GM12878 (cell line): Measurements from ENCODE around the gene RSPO4.

Experiments used
- EP300 ChIP-seq, 2 experiments: fragments of 150-350 bp in 1 of 2; IDR thresholded peaks; 2 replicates each; pipeline ENCODE4 v1.6.1; 2011 to 2012; ENCODE audit warnings: low read depth in 2 of 2, low read length in 2 of 2, borderline replicate concordance in 1 of 2, improper control_type of control experiment in 1 of 2, inconsistent platforms in 1 of 2; ENCODE audit not compliant: control insufficient read depth in 1 of 2
- EZH2 ChIP-seq: IDR thresholded peaks from 2 replicates; pipeline ENCODE4 v1.6.1; 2012; ENCODE audit warnings: low read depth, mild to moderate bottlenecking, control low read depth, inconsistent platforms, low read length, borderline replicate concordance; ENCODE audit not compliant: control insufficient read depth
- IKZF1 ChIP-seq: fragments of 450-650 bp; conservative IDR thresholded peaks from 2 replicates; pipeline ENCODE4 v1.6.1; 2017; ENCODE audit warnings: antibody characterized with exemption, mild to moderate bottlenecking
- POLR2A ChIP-seq: IDR thresholded peaks from 2 replicates; pipeline ENCODE4 v1.6.1; 2011; ENCODE audit warnings: low read depth, mild to moderate bottlenecking, low read length
- ZNF217 ChIP-seq: fragments of 450-650 bp; IDR thresholded peaks from 2 replicates; pipeline ENCODE4 v1.6.1; 2017; ENCODE audit warnings: antibody characterized with exemption, mild to moderate bottlenecking
- TF ChIP-seq, protein P1 (sequence below), 3 experiments: IDR thresholded peaks in 2 of 3; conservative IDR thresholded peaks in 1 of 3; 2 replicates each; pipeline ENCODE4 v1.5.1; 2011; ENCODE audit warnings: low read depth in 3 of 3, low read length in 3 of 3, mild to moderate bottlenecking in 3 of 3, control low read depth in 2 of 3, moderate library complexity in 2 of 3, inconsistent platforms in 1 of 3, mixed read lengths in 1 of 3; ENCODE audit not compliant: control insufficient read depth in 2 of 3, insufficient read depth in 1 of 3; ENCODE audit errors: extremely low read depth in 1 of 3
- TF ChIP-seq, protein P2 (sequence below): fragments of 450-650 bp; formaldehyde crosslinking; IDR thresholded peaks from 2 replicates; pipeline ENCODE4 v1.4.0; 2020; ENCODE audit warnings: mild to moderate bottlenecking, moderate library complexity
- TF ChIP-seq, protein P3 (sequence below): IDR thresholded peaks from 2 replicates; pipeline ENCODE4 v1.6.1; 2012; ENCODE audit warnings: low read depth, low read length, improper control_type of control experiment
- TF ChIP-seq, protein P4 (sequence below): IDR thresholded peaks from 2 replicates; pipeline ENCODE4 v1.6.1; 2011; ENCODE audit warnings: low read depth, low read length, improper control_type of control experiment, borderline replicate concordance
- TF ChIP-seq, protein P5 (sequence below): fragments of 450-650 bp; formaldehyde crosslinking; IDR thresholded peaks from 2 replicates; pipeline ENCODE4 v1.5.0; 2022; ENCODE audit warnings: mild to moderate bottlenecking, missing genetic modification characterization

DNA sequence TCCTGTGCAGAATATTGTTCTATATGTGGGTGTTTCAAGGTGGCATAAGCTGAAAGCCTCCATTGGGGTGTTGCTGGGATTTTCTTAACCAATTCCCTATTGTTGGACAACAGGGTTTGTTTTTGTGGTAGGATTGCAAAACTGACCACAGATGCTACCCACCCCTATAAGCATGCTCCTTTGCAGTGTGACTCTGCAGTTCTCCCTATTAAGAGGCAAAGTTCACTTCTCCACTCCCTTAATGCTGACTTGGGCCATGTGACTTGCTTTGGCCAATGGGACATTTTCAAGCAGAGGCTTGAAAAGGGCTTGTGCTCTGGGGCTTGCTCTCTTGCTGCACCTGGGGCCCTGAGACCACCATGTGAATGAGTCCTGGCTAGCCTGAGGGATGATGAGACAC lies 77.5 kb downstream of the RSPO4 start:
- TF ChIP-seq, protein P1, sequence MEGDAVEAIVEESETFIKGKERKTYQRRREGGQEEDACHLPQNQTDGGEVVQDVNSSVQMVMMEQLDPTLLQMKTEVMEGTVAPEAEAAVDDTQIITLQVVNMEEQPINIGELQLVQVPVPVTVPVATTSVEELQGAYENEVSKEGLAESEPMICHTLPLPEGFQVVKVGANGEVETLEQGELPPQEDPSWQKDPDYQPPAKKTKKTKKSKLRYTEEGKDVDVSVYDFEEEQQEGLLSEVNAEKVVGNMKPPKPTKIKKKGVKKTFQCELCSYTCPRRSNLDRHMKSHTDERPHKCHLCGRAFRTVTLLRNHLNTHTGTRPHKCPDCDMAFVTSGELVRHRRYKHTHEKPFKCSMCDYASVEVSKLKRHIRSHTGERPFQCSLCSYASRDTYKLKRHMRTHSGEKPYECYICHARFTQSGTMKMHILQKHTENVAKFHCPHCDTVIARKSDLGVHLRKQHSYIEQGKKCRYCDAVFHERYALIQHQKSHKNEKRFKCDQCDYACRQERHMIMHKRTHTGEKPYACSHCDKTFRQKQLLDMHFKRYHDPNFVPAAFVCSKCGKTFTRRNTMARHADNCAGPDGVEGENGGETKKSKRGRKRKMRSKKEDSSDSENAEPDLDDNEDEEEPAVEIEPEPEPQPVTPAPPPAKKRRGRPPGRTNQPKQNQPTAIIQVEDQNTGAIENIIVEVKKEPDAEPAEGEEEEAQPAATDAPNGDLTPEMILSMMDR (IDR thresholded peaks at IDR 0.05 in 2 of 3, conservative IDR thresholded peaks at IDR 0.05 in 1 of 3; ENCODE audit: control insufficient read depth in 2 of 3, extremely low read depth in 1 of 3, insufficient read depth in 1 of 3, low read depth in 3 of 3, low read length in 3 of 3), result no peak
- TF ChIP-seq EP300 (IDR thresholded peaks at IDR 0.05; ENCODE audit: borderline replicate concordance in 1 of 2, control insufficient read depth in 1 of 2, low read depth in 2 of 2, low read length in 2 of 2), result no peak
- no peak for TF ChIP-seq IKZF1
- TF ChIP-seq, protein P2, sequence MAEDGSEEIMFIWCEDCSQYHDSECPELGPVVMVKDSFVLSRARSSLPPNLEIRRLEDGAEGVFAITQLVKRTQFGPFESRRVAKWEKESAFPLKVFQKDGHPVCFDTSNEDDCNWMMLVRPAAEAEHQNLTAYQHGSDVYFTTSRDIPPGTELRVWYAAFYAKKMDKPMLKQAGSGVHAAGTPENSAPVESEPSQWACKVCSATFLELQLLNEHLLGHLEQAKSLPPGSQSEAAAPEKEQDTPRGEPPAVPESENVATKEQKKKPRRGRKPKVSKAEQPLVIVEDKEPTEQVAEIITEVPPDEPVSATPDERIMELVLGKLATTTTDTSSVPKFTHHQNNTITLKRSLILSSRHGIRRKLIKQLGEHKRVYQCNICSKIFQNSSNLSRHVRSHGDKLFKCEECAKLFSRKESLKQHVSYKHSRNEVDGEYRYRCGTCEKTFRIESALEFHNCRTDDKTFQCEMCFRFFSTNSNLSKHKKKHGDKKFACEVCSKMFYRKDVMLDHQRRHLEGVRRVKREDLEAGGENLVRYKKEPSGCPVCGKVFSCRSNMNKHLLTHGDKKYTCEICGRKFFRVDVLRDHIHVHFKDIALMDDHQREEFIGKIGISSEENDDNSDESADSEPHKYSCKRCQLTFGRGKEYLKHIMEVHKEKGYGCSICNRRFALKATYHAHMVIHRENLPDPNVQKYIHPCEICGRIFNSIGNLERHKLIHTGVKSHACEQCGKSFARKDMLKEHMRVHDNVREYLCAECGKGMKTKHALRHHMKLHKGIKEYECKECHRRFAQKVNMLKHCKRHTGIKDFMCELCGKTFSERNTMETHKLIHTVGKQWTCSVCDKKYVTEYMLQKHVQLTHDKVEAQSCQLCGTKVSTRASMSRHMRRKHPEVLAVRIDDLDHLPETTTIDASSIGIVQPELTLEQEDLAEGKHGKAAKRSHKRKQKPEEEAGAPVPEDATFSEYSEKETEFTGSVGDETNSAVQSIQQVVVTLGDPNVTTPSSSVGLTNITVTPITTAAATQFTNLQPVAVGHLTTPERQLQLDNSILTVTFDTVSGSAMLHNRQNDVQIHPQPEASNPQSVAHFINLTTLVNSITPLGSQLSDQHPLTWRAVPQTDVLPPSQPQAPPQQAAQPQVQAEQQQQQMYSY, result no peak
- TF ChIP-seq, protein P3, sequence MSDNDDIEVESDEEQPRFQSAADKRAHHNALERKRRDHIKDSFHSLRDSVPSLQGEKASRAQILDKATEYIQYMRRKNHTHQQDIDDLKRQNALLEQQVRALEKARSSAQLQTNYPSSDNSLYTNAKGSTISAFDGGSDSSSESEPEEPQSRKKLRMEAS, result no peak
- no peak for TF ChIP-seq ZNF217
- TF ChIP-seq, protein P4, sequence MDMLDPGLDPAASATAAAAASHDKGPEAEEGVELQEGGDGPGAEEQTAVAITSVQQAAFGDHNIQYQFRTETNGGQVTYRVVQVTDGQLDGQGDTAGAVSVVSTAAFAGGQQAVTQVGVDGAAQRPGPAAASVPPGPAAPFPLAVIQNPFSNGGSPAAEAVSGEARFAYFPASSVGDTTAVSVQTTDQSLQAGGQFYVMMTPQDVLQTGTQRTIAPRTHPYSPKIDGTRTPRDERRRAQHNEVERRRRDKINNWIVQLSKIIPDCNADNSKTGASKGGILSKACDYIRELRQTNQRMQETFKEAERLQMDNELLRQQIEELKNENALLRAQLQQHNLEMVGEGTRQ, result no peak
- TF ChIP-seq, protein P5, sequence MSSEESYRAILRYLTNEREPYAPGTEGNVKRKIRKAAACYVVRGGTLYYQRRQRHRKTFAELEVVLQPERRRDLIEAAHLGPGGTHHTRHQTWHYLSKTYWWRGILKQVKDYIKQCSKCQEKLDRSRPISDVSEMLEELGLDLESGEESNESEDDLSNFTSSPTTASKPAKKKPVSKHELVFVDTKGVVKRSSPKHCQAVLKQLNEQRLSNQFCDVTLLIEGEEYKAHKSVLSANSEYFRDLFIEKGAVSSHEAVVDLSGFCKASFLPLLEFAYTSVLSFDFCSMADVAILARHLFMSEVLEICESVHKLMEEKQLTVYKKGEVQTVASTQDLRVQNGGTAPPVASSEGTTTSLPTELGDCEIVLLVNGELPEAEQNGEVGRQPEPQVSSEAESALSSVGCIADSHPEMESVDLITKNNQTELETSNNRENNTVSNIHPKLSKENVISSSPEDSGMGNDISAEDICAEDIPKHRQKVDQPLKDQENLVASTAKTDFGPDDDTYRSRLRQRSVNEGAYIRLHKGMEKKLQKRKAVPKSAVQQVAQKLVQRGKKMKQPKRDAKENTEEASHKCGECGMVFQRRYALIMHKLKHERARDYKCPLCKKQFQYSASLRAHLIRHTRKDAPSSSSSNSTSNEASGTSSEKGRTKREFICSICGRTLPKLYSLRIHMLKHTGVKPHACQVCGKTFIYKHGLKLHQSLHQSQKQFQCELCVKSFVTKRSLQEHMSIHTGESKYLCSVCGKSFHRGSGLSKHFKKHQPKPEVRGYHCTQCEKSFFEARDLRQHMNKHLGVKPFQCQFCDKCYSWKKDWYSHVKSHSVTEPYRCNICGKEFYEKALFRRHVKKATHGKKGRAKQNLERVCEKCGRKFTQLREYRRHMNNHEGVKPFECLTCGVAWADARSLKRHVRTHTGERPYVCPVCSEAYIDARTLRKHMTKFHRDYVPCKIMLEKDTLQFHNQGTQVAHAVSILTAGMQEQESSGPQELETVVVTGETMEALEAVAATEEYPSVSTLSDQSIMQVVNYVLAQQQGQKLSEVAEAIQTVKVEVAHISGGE (CRISPR knock-in tag), result no peak
- TF ChIP-seq EZH2, result no peak
- TF ChIP-seq POLR2A, result no peak
